NCI-H2107 (cell line): ENCODE results near the gene C2CD2L.
A peak's percentile ranks its signal among the peaks of the same experiment; 100 is the strongest.
"Not testable (repeated sequence)": the region's sequence is repeated elsewhere in the genome, so short reads cannot be mapped to it uniquely, and the experiment has no call there.

Experiments
- DNase-seq: peaks from one replicate; lab custom pipeline; 2025; lab: John Stamatoyannopoulos, UW

The C2CD2L gene

DNA sequence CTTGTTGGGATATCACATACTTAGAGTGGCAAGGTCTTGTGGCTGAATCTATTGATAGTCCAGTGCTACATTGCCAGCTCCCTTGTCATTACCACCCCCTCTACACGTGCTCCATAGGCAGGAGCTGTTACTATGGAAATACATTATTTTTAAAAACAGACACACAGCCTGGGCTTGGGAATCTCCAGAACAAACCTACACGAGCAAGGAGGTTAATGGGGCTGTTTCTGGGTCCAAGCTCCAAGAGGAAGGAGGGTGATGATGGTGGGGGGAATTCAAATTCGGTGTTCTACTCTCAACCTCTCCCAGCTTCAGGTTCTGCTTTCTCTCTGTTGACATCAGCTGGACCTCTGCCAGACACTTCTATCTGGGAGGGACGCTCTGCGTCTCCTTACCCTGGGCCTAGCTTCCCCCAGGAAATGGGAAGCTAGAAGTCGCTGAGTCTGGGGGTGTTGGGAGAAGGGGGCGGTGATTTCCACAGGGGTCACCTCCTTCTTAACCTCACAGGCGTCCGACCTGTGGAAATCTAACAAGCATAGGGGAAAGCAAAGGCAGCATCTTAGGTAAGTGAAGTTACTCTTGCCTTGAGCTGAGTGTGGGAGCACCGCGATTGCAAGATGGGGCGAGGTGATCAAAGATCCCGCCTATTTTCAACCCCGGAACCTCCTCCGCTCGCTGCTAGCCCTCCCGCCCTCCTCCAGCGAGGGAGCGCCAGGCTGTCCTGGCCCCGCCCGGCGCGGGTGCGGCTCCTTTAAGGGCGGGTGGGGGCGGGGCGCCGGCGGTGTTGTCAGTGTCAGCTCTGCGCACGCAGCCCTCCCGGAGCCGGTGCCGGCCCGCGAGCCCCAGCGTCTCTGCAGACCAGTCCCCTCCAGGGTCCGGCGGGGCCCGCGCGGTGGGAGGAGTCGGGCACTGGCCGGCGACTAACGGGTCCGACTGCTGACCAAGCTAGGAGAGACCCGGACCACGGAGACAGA lies at the start of gene C2CD2L:
TSS of gene C2CD2L (plus strand) at position 781 of the 974 bp plus-strand sequence. CDS start 398 bp downstream, outside the sequence.
- DNase-seq, result peak; percentile 55

DNA sequence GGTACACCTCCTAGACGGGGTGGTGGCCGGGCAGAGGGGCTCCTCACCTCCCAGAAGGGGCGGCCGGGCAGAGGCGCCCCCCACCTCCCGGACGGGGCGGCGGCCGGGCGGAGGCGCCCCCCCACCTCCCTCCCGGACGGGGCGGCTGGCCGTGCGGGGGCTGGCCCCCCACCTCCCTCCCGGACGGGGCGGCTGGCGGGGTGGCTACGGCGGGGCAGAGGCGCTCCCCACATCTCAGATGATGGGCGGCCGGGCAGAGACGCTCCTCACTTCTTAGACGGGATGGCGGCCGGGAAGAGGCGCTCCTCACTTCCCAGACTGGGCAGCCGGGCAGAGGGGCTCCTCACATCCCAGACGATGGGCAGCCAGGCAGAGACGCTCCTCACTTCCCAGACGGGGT lies 48.0 kb upstream of the C2CD2L start:
- not testable (repeated sequence) for DNase-seq

- DNase-seq, result no peak
Observed at GRCh38 chr11:119061256-119061655, 45.9 kb upstream of the C2CD2L start.

DNA sequence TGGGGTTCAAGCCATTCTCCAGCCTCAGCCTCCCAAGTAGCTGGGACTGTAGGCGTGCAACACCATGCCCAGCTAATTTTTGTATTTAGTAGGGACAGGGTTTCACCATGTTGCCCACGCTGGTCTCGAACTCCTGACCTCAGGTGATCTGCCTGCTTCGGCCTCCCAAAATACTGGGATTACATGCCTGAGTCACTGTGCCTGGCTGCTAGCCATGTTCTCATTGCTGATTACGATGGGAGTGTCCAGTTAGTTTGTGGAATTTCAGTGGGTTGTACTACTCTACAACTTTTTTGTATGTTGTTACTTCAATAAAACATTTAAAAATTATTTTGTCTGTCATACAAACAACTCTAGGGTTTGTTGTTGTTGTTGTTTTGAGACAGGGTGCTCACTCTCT lies 44.4 kb upstream of the C2CD2L start:
- DNase-seq, result no peak

DNA sequence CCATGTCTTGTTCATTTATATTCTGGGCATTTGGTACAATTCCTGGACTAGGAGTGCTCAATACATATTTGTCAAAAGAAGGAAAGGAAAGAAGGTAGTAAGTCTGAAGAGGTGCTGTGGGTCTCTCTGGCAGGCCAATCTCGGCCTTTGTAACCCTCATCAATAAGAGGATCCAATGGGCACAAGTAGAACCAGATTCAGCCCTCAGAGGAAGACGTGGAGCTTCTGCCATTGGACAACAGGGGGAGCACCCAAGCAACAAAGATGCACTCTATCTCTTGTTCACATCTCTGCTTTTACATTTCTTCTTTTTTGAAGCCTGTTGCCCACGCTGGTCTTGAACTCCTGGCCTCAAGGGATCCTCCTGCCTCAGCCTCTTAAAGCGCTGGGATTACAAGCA lies 41.8 kb upstream of the C2CD2L start:
- DNase-seq, result no peak

GRCh38 chr11:119067371-119068222 lies 39.5 kb upstream of the C2CD2L start, which contains the start of gene VPS11:
VPS11 (plus strand) TSS chr11:119067818; CDS start chr11:119067824, 6 bp downstream.
- DNase-seq, result peak; percentile 94

- no peak for DNase-seq
Observed at GRCh38 chr11:119077839-119078238, 29.3 kb upstream of the C2CD2L start.

- no peak for DNase-seq
Observed at GRCh38 chr11:119078675-119079420, 28.3 kb upstream of the C2CD2L start.

DNA sequence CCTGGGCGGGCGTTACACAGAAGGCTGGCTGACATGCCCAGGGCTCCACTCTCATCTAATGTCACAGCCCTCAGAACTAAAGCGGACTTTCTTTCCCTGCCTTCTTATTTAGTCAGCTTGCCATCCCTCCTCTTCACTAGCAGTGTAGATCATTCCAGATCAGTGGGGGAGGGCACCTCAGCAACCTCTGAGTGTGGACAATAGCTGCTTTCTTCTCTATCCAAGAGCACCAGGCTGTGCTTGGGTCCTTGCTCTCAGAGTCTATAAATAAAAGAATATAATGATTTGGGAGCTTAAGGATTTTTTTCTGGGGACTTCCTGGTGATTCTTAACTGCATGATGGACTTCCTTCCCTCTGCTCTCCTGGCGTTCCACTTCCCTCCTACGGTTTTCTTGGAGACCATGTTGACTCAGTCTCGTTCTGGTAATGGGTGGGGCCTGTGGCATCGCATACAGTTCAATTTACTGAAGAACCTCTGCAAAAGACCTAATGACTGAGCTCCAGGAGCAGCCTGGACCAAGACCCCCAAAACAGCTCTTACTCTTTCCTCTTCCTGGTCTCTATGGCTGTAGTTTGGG lies 25.4 kb upstream of the C2CD2L start:
- DNase-seq, result no peak

- DNase-seq, result peak; percentile 72
Observed at GRCh38 chr11:119084663-119085436, 22.3 kb upstream of the C2CD2L start, which contains the start of gene HMBS. HMBS (plus strand) TSS chr11:119084881; CDS start chr11:119085034, 153 bp downstream.

GRCh38 chr11:119085437-119085847 lies 21.7 kb upstream of the C2CD2L start:
- DNase-seq, result no peak

DNA sequence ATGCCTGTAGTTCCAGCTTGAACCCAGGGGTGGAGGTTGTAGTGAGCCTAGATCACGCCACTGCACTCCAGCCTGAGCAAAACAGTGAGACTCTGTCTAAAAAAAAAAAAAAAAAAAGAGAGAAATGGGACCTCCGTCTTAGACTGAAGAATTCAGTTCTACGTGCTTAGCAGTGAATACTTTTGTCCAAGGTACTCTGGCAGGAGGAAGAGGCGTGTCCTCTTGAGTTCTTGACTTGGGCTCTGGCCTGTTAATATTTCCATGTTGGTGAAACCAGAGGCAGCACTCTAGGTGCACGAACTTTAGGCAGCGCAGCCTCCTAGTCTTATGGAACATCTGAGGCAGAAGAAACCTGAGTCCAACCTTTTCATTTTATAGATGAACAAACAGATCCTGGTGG lies 20.0 kb upstream of the C2CD2L start:
- DNase-seq, result no peak

GRCh38 chr11:119087747-119088241 lies 19.4 kb upstream of the C2CD2L start:
- no peak for DNase-seq

DNA sequence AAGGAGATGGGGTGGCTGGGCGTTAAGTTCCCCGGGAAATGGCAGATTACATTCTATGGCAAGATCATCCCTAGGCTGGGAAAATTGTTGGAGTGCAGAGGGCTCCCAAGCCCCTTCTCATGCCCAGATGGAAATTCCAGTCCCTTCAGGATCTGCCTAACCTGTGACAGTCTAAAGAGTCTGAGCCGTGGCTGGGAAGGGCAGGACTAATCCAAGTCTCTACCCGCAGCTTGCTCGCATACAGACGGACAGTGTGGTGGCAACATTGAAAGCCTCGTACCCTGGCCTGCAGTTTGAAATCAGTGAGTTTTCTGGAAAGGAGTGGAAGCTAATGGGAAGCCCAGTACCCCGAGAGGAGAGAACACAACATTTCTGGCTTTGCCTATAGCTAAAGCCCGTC lies 18.7 kb upstream of the C2CD2L start:
- no peak for DNase-seq

GRCh38 chr11:119089319-119089718 lies 17.8 kb upstream of the C2CD2L start:
- DNase-seq, result no peak

DNA sequence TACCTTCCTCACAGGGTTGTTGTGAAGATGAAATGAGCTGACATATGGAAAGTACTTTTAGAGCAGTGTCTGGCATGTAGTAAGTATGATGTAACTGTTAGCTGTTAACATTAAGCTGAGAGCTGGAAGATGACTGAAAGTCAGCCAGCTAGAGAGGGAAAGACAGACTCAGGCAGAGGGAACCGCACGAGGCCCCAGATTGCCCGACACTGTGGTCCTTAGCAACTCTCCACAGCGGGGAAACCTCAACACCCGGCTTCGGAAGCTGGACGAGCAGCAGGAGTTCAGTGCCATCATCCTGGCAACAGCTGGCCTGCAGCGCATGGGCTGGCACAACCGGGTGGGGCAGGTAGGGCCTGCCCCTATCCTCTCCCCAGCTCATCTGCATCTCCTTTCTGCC lies 16.0 kb upstream of the C2CD2L start:
- no peak for DNase-seq

- DNase-seq, result no peak
Observed at GRCh38 chr11:119091966-119092879, 14.9 kb upstream of the C2CD2L start.

DNA sequence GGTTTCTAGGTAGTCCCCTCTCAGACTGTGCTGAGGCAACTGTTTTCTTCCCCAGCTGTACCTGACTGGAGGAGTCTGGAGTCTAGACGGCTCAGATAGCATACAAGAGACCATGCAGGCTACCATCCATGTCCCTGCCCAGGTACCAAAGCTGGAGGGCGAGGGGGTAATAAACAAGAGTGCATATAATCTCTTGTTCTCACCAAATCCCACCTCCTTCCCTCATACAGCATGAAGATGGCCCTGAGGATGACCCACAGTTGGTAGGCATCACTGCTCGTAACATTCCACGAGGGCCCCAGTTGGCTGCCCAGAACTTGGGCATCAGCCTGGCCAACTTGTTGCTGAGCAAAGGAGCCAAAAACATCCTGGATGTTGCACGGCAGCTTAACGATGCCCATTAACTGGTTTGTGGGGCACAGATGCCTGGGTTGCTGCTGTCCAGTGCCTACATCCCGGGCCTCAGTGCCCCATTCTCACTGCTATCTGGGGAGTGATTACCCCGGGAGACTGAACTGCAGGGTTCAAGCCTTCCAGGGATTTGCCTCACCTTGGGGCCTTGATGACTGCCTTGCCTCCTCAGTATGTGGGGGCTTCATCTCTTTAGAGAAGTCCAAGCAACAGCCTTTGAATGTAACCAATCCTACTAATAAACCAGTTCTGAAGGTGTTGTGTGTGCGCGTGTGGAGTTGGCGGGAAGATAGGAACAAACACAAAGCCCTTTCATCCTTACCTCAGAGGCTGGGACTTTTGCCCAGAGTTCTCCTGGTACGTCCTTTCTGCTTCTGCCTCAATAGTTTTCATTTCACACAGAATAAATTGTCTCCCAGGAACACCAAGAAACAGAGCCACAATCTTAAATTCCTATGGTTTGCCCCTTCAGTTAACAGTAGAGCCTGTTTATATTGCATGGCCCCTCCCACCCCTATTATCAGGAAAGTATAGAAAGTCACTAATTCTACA lies 14.0 kb upstream of the C2CD2L start:
- DNase-seq, result no peak
